Activated T-helper 1 cell treated with anti-CD3 and anti-CD28 coated beads, Interleukin-2, amount 50 U/mL, for 16 hours (primary cell): ENCODE measurements around the gene HOXC5.

ENCODE experiments used
- DNase-seq, 2 donors: peaks; one replicate each; pipeline ENCODE4 v3.0.0-alpha.2; 2020; ENCODE audit warnings: low read depth in 1 of 2, low spot score in 1 of 2

HOXC5 gene

GRCh38 chr12:53995378-53996239 lies 37.2 kb upstream of the HOXC5 start:
- DNase-seq, result no peak

DNA sequence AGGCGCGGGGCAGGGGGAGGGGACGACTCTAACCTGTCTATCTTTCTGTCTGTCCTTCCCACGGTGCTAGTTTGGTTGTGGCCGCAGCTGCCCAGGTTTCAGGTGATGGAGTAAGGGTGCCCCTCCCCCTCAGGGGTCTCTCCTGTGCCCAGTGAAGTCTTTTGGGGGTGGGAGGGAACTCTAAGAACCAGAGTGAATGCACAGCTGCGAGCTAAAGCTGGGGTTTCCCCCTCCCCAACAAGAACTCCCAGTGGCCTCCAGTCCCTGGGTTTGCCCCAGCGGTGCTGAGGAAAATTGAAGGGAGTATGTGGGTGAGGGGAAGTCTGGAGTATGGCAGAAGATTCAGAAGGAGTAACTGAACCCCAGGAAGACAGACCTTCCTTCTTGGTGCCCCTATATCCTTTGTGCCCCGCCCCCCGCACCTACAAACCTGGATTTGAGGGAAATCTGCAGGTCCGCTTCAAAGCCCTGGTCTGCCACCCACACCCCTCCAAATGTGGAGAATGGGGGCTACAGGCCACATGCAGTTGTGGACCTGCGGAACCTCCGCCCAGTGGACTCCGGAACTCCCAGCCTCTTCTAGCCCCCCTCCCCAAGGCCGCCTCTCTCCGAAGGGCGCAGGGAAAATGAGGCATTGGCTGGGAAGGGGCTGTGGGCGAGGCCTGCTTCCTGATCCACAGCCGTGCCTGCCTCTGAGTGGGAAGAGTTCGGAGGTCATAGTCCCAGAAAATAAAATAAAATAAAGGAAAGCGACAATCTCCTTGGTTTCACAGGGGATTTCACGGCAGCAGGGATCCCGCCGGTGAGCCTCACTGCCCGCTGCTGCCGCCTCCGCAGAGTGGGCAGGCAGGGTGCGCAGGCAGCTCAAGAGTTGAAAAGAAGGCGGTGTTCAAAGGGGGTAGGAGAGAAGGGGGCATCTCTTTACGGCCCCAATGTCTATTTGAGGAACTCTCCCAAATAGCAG lies 36.3 kb upstream of the HOXC5 start:
- DNase-seq, result no peak

DNA sequence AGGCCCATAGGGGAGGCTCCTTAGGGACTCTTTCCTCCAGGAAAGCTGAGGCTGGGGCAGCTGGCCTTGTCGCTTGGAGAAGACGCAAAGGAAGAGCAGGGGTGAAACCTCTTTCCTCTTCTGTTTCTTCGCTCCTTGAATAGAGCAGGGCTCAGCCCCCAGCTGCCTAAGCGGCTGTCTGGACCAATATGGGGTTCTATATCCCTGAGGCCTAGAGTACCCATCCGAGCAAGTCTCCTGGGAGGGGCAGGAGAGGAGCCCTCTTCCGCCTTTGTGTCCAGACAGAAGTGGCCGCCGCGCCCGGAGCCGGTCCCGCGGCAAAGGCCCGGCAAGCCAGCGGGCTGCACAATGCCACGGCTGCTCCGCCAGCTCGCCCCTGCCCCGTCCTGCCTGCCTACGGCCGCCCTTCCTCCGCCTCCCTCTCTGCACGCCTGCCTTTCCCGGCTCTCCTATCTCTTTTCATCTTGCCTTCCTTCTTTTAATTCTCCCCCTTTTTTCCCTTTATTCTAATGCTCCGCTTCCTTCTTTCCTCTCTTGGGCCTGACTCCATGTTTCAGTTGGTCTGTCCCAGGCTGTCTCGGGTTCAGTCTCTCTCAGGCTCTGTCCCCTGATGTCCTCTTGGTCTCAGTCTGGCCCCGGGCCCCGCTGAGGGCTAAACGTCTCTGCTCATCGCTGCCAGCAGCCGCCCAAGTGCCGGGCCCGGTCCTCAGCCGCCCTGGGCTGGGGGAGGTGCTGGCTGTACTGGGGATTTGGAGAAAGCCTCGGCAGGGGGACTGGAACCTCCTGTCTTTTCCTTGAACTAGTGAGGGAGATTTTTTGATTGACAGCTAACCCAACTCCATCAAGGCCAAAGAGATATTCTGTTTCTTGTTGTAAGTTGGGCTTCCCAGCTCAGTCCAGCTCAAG lies 35.4 kb upstream of the HOXC5 start:
- no peak for DNase-seq

GRCh38 chr12:53998110-53998899 lies 34.5 kb upstream of the HOXC5 start:
- no peak for DNase-seq

- DNase-seq, result no peak
These were observed 34.0 kb upstream of the HOXC5 start for GRCh38 chr12:53998900-53999236.

DNA sequence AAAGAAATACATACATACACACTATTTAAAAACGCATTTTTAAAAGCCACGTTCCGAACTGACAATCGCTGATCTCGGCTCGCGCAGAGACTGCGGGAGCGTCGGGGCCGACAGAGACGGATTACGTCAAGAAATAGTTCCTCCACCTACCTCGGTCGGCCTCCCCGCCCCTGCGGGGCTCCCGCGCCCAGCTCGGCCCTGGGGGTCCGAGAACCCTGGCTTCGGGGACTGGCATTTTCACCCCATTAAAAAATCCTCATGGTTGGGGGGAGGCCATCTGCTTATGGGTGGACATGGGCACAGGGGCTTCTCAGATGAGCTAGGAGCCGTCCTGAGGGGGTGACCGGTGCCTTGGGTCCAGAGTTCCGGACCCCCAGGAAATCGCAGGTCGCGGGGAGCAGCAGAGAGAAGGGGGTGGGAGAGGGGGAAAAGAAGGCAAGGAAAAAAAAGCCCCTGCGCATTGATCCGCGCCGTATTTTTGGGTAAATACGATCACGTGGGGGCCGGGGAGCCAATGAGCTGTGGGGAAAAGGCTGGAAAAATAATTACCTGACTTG lies 33.2 kb upstream of the HOXC5 start:
- no peak for DNase-seq

DNA sequence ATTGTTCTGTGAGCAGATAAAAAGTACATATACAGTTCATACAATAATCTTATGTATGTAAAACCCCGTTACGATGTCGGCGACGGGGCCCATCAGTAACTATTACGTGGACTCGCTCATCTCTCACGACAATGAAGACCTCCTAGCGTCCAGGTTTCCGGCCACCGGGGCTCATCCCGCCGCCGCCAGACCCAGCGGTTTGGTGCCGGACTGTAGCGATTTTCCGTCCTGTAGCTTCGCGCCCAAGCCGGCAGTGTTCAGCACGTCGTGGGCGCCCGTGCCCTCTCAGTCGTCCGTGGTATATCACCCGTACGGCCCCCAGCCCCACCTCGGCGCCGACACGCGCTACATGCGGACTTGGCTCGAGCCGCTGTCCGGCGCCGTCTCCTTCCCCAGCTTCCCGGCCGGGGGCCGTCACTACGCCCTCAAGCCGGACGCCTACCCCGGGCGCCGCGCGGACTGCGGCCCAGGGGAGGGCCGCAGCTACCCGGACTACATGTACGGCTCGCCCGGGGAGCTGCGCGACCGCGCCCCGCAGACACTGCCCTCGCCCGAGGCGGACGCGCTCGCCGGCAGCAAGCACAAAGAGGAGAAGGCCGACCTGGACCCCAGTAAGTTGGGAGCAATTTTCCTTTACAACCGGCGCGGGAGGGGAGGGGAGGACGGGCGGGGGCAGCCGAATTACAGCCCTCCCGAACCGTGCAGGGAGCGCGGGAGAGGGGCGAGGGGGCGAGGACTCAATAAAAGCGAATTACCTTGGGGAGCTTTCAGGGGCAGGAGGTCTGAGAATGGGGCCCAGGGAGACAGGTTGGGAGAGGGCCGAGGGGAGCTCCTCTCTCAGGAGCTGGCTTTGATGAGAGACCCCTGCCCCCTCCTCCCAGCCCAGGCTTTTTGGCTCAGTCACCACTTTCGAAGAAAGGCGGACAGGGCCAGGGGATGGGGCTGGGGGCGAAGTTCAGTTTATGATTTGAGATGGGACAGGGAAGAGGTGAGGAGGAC lies 32.4 kb upstream of the HOXC5 start, which contains the start of gene HOXC9:
Gene HOXC9 (plus strand): TSS at position 46 of the 999 bp plus-strand sequence. CDS start 28 bp downstream, at position 74.
- DNase-seq, result no peak

DNA sequence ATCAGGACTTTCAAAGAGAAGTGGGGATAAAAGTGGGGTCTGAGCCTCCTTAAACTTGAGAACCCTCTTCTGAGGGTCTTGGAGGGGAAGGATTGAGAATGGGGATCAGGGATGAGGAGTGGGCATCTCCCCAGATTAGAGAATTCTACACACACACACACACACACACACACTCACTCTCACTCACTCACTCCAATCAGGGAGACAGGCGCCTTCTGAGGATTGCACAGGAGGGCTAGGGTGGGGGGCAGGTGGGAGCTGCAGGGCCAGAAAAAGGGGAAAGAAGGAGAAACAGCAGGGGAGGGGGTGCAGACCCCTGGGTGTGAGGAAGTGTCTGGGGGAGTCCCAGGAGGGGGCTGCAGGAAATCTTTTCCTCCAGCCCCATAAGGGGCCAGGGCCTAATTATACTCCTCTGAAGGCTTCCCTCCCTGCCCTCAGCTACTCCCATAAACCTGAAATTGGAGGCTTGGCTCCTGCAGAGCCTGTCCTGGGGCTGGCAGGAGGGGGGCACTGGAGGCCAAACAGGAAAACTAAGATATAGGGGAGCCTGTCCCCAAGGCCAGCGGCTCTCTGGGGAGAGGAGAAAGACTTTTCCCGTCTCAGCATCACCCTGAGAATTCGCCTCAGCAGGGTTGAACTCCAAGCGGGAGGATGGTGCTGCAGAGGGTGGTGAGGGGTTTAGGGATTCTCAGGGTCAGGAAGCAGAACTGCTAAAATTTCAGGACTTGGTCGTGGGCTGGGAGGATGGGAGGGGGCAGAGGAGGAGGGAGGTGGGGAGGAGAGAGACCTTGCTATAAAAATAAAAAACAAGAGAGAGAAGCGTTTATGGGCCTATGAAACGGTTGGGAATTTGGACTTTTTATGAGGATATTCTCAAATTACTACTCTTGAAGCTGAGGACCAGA lies 31.3 kb upstream of the HOXC5 start:
- DNase-seq, result no peak

DNA sequence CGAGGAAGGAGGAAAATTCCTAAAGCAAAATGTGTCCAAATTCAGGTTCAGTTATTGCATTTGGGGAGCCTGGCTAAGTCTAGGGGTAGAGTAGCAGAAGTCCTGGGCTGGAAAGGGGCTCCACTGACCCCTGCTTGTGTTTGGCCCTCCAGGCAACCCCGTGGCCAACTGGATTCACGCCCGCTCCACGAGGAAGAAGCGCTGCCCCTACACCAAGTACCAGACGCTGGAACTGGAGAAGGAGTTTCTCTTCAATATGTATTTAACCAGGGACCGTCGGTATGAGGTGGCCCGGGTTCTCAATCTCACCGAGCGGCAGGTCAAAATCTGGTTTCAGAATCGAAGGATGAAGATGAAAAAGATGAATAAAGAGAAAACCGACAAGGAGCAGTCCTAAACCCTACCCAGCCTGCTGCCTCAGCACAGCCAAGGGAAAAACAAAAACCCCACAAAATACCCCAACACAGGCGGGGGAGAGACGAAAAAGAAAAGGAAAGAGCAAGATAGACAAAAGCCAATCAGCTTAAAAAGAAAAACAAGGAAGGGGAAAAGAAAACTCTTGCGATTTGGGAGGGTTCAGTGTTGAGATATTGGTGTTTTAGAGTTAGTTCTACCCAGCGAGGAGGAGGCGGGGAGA lies 30.5 kb upstream of the HOXC5 start:
- no peak for DNase-seq

GRCh38 chr12:54002915-54003389 lies 29.9 kb upstream of the HOXC5 start:
- no peak for DNase-seq

GRCh38 chr12:54003625-54004024 lies 29.2 kb upstream of the HOXC5 start:
- DNase-seq, result no peak

- no peak for DNase-seq
These were observed 28.6 kb upstream of the HOXC5 start for GRCh38 chr12:54004063-54004840.

DNA sequence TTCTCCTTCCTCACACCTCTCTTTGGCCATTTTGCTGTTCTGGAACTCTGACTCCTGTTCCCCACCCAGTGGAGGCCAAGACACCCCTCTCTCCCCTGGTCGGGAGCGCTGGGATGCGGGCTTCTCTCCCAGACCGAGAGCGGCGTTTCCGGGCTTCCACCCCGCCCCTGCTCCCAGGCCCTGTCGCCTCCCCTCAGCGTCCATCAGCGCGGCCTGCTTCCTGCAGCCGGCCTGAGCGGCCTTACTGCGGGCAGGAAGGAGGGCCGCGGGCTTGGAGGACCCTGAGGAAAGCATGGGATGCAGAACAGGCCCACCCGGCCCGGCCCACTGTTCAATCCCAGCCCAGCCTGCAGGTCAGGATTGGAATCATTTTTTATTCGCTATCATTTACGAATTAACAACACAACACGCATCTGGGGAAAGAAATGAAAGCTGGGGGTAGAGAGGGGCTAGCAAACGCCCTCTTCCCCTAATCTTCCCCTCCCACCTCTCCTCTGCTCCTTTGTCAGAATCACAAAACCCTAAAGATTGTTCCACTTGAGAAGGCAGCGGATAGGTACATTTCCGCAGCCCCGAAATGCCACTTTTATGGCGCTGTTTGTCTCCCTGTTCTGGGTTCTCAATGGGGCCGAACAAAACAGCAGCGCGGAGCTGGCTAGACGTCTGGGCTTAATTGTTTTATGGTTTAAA lies 27.9 kb upstream of the HOXC5 start:
- DNase-seq, result no peak

- DNase-seq, result no peak
These were observed 27.4 kb upstream of the HOXC5 start for GRCh38 chr12:54005531-54005852.

- DNase-seq, result peak; percentile 71 to 82
These were observed 26.8 kb upstream of the HOXC5 start for GRCh38 chr12:54005853-54006558.
